ENCODE data around the gene BCAP29. TPM values are rescaled to one million over a fixed set of nuclear protein-coding genes. Genes with fewer than 3 reads are reported as not detected.
A peak's percentile ranks its signal among the peaks of the same experiment; 100 is the strongest.

BCAP29 gene
- total RNA-seq, 6 experiments from 2014 or later, result 70.7 to 92.2 (median 89.0) TPM

DNA sequence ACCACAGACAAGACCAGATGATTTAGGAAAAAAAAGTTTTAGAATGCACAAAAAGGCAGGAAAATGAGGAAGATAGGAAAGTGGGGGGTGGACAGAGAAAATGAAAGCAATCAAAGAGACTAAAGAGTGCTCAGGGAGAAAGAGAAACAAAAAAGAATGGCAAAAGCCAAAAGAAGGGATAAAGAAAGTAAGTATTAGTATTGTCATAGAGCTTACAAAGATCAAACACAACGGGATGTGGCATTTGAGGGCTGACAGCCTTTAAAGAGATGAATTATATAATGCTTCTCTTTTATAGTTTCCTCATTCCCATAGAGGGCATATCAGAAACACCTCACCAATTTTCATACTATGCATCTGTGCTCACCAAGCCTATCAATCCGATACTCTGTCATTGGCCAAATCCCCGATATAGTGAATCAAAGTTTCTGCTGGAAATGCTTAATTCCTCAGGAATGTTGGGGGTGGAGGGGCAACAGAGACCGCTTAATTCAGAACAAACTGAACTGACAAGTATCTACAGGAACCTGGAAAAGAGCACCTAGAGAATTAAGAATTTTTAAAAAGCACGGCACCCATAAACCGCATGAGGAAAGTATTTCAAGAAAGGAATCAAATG is 19.0 kb upstream of the BCAP29 start:
- Mint-ChIP-seq H3K27me3 (ENCODE audit: insufficient read depth) (no peaks in the 10 kb centered on the region; the same call in 1 of the 2 replicates), H3K36me3 (ENCODE audit: low read depth) (peaks cover 21% of the 10 kb centered on the region), H3K4me1 (ENCODE audit: low read depth) (peaks cover 62% of the 10 kb centered on the region), H3K27ac (peak overlapping the region; percentile 4; the same call in 1 of the 2 replicates), H3K4me3 (no peak overlapping the region), H3K9me3 (no peaks in the 10 kb centered on the region)
- DNase-seq, result no peak
- TF ChIP-seq, protein P1, sequence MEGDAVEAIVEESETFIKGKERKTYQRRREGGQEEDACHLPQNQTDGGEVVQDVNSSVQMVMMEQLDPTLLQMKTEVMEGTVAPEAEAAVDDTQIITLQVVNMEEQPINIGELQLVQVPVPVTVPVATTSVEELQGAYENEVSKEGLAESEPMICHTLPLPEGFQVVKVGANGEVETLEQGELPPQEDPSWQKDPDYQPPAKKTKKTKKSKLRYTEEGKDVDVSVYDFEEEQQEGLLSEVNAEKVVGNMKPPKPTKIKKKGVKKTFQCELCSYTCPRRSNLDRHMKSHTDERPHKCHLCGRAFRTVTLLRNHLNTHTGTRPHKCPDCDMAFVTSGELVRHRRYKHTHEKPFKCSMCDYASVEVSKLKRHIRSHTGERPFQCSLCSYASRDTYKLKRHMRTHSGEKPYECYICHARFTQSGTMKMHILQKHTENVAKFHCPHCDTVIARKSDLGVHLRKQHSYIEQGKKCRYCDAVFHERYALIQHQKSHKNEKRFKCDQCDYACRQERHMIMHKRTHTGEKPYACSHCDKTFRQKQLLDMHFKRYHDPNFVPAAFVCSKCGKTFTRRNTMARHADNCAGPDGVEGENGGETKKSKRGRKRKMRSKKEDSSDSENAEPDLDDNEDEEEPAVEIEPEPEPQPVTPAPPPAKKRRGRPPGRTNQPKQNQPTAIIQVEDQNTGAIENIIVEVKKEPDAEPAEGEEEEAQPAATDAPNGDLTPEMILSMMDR (IDR thresholded peaks at IDR 0.05), result no peak

DNA sequence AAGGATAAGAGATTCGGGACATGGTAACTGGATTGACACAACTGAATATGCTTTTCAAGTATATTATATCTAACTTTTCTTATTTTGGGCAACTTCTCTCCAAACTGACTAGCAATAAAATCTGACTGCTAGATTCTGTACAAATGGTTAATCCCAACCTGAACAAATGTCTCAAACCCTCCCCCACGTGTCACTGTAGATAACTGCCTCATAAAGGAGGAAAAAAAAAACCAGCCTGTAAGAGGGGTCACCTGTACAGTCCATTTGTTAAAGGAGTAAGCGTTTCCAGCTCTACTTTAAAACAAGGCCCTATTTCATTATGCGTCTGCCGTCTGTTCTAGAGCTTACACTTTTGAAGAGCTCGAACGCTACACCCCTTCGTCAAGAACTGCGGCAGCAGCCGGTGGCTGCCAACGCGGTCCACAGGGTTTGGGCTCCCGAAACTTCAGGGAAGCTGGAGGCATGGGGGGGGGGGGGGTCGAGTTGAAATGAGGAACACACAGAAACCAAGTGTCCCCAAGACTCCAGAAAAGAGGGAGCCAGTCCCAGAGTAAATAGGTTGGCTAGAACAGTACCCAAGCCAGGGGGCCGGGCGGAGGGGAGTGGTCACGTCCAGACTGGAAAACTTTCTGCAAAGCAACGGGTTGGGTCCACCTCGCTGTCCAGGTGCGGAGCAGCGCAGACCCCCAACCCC is 16.8 kb upstream of the BCAP29 start:
- Mint-ChIP-seq H3K36me3 (ENCODE audit: low read depth) (peaks cover 20% of the 10 kb centered on the region), H3K27ac (peak overlapping the region; percentile 94), H3K9me3 (no peaks in the 10 kb centered on the region), H3K4me3 (peak overlapping the region; percentile 88), H3K27me3 (ENCODE audit: insufficient read depth) (no peaks in the 10 kb centered on the region; the same call in 1 of the 2 replicates), H3K4me1 (ENCODE audit: low read depth) (peaks cover 78% of the 10 kb centered on the region)
- TF ChIP-seq, protein P1 (IDR thresholded peaks at IDR 0.05), result no peak
- DNase-seq, result no peak

DNA sequence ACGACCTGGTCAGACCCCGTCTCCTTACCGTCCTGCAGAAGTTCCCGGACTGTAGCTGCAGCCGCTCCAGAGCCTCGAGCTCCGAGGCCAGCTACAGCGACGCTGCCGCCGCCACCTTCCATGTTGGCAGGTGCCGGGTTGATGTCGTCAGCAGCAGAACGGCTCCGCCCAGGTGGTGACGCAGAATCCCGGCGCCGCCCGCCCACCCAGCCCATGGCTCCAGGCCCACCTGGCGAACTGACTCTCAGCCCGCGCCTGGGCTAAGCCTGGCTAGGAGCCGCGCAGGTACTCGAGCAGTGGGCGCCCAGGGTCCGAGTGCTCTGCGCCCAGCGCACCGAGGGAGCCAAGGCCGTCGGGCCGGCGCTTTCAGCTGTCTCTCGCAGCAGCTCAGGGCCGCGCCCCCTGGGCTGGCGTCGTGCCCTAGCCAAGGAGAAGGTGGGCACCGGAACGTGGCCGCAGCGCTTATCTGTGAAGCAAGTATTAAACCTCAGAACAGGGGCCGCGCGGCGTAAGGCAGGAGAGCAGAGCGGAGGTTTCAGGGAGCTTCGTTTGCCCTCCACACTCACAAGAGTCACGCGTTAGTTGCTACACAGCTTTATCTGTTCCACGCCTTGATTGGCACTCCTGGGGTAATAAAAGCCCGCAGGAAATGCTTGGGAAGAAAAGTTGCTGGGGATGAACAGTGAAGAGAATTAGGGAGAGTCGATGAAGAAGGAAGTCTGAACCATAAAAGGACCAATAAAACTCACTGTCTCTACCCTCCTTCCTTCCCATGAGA is 16.1 kb upstream of the BCAP29 start, which contains the start of the genes COG5 and DUS4L:
TSS of gene COG5 (minus strand) at position 146 of the 778 bp plus-strand sequence. CDS start at position 122, 24 bp downstream.
TSS of gene DUS4L (plus strand) at position 197 of the 778 bp plus-strand sequence. CDS start 3,100 bp downstream, outside the sequence.
- H3K27ac Mint-ChIP-seq, result peak within 1 kb of the TSS; percentile 94
- H3K9me3 Mint-ChIP-seq, result no peaks in the 10 kb centered on the region
- H3K4me3 Mint-ChIP-seq, result peak within 1 kb of the TSS; percentile 88
- H3K4me1 Mint-ChIP-seq (ENCODE audit: low read depth), result peaks cover 76% of the 10 kb centered on the region
- H3K27me3 Mint-ChIP-seq (ENCODE audit: insufficient read depth), result no peaks in the 10 kb centered on the region; the same call in 1 of the 2 replicates
- DNase-seq, result peak; percentile 55
- TF ChIP-seq, protein P1 (IDR thresholded peaks at IDR 0.05), result peak; percentile 9; the same call in 1 of the 2 replicates
- peaks cover 22% of the 10 kb centered on the region for H3K36me3 Mint-ChIP-seq (ENCODE audit: low read depth)

DNA sequence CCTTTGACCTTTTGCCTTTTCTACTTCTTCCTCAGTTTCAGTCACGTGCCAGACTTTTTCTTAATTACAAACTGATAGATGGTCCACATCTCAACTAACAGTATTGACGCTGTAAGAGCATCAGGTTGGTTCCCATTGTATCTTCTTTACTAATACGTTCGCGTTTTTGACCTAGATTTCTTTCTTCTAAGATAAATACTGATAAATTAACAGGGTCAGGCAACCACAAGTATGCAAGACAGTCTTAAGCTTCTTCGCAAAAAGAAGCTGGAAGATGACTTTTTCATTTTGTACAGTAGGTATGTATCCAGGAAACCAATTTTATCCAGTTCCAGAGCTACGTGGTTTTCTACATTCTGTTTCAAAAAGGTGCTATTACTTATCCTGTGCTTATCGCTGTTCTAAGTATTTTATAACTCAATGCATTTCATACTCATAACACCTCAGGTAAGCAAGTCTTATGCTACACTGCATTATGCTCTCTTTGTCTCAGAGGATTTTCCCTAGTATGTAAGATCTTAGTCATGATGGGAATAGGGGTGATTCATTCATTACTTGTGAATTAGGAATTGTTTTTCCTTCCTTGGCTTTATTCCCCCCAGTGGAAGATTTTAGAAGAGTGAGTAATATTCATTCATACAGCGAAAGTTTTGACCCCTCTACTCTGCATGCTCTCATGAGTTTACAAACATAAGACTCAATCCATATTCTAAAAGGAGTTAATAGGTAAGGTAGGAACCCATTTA is 15.3 kb upstream of the BCAP29 start:
- peak; percentile 87 for DNase-seq
- TF ChIP-seq, protein P1 (IDR thresholded peaks at IDR 0.05), result peak; percentile 43
- H3K27ac Mint-ChIP-seq, result peak overlapping the region; percentile 94
- peaks cover 69% of the 10 kb centered on the region for H3K4me1 Mint-ChIP-seq (ENCODE audit: low read depth)
- peaks cover 26% of the 10 kb centered on the region for H3K36me3 Mint-ChIP-seq (ENCODE audit: low read depth)
- no peaks in the 10 kb centered on the region for H3K9me3 Mint-ChIP-seq
- H3K27me3 Mint-ChIP-seq (ENCODE audit: insufficient read depth), result no peaks in the 10 kb centered on the region; the same call in 1 of the 2 replicates
- H3K4me3 Mint-ChIP-seq, result peak overlapping the region; percentile 88

DNA sequence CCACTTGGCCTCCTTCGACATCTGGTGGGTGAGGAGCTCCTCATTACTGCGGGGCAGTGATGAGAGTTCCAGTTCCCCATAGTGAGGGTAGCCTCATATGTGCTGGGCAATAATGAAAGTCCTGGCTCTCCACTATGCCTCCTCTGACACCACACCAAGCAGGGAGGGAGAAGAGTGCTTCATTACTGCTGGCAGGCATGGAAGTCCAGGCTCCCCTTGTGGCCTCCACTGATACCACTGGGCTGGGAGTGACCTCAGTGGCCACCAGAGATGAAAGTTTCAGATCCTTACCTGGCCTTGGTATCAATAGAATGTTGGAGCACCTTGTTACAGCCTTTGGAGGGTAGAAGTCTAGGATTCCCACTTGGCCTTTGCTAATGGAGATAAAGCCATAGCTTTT is 9.7 kb upstream of the BCAP29 start:
- Mint-ChIP-seq H3K36me3 (ENCODE audit: low read depth) (peaks cover 26% of the 10 kb centered on the region), H3K9me3 (no peaks in the 10 kb centered on the region), H3K27me3 (ENCODE audit: insufficient read depth) (no peaks in the 10 kb centered on the region; the same call in 1 of the 2 replicates), H3K4me1 (ENCODE audit: low read depth) (peaks cover 20% of the 10 kb centered on the region), H3K4me3 (no peak overlapping the region), H3K27ac (no peak overlapping the region)
- TF ChIP-seq, protein P1 (IDR thresholded peaks at IDR 0.05), result no peak
- DNase-seq, result no peak
